GM12878 (cell line): ENCODE data around the gene MAFF. TPM values are rescaled to one million over a fixed set of nuclear protein-coding genes. Genes with fewer than 3 reads are reported as not detected.

ENCODE experiments used
- ATAC-seq: fragments of 200-7000 bp; cut with Tn5 transposase; 3 replicates; pipeline ENCODE4 v1.9.1; 2020; ENCODE audit warnings: mild to moderate bottlenecking, moderate library complexity
- BruUV-seq: library from RNA; stranded (reverse); fragments of 400-500 nt; replicated peaks from 2 replicates; lab custom pipeline; 2021; lab: Mats Ljungman, UMichigan
- CTCF ChIA-PET: fragments of 300-600 bp; sonication (Branson Sonifier 250); formaldehyde crosslinking; extraction: SDS; loops from one replicate; lab custom pipeline; 2021; ENCODE audit warnings: inconsistent platforms; lab: Yijun Ruan, JAX
- POLR2A ChIA-PET: fragments of 350-600 bp; formaldehyde crosslinking; extraction: SDS; loops from one replicate; lab custom pipeline; 2021; ENCODE audit warnings: inconsistent platforms; lab: Charles Lee
- RAD21 ChIA-PET: fragments of 300-600 bp; sonication (Branson Sonifier 250); formaldehyde crosslinking; loops from one replicate; lab custom pipeline; 2023; ENCODE audit warnings: antibody characterized with exemption; ENCODE audit not compliant: unreplicated experiment; lab: Charles Lee
- SMC1A ChIA-PET: fragments of 300-600 bp; sonication (Branson Sonifier 250); formaldehyde crosslinking; loops from one replicate; lab custom pipeline; 2023; ENCODE audit not compliant: unreplicated experiment, uncharacterized antibody; lab: Charles Lee
- DNase-seq: peaks from one replicate; pipeline ENCODE4 v3.0.0-alpha.2; 2011; ENCODE audit warnings: low read depth, low spot score
- FAIRE-seq: peaks from 3 replicates; lab custom pipeline; 2011; peaks lifted over from hg19 to GRCh38; lab: Jason Lieb, UNC
- H2AFZ ChIP-seq: 2 replicates; pipeline ENCODE4 v1.6.0; 2011; ENCODE audit warnings: low read depth, low read length, control low read depth; ENCODE audit not compliant: control insufficient read depth
- H3K27ac ChIP-seq: 2 replicates; pipeline ENCODE4 v1.5.1; 2011; ENCODE audit warnings: control low read depth; ENCODE audit not compliant: control insufficient read depth, insufficient read depth
- H3K27me3 ChIP-seq, 2 experiments: replicated peaks in 1 of 2; 2 replicates each; pipeline versions ENCODE4 v1.6.0 to v1.6.1; 2011; ENCODE audit warnings: low read length in 1 of 2; ENCODE audit not compliant: control insufficient read depth in 2 of 2, insufficient read depth in 2 of 2
- H3K36me3 ChIP-seq, 2 experiments: 2 replicates each; pipeline ENCODE4 v1.5.1; 2011; ENCODE audit warnings: low read length in 1 of 2; ENCODE audit not compliant: control insufficient read depth in 2 of 2, insufficient read depth in 2 of 2
- H3K4me1 ChIP-seq: 2 replicates; pipeline ENCODE4 v1.6.1; 2011; ENCODE audit warnings: mild to moderate bottlenecking, low read length, moderate library complexity, mixed read lengths; ENCODE audit not compliant: control insufficient read depth, insufficient read depth
- H3K4me2 ChIP-seq: 2 replicates; pipeline ENCODE4 v1.6.0; 2011; ENCODE audit warnings: control low read depth; ENCODE audit not compliant: control insufficient read depth, insufficient read depth
- H3K4me3 ChIP-seq: fragments of 200-600 bp; sonication (generic); 2 replicates; pipeline ENCODE4 v1.5.1; 2016
- H3K79me2 ChIP-seq: 2 replicates; pipeline ENCODE4 v1.6.0; 2011; ENCODE audit warnings: low read length; ENCODE audit not compliant: control insufficient read depth, insufficient read depth
- H3K9ac ChIP-seq: 2 replicates; pipeline ENCODE4 v1.8.0; 2011; ENCODE audit warnings: low read length, control low read depth, mixed read lengths; ENCODE audit not compliant: control insufficient read depth, insufficient read depth
- H3K9me3 ChIP-seq: replicated peaks from 3 replicates; pipeline ENCODE4 v1.5.1; 2011; ENCODE audit warnings: mild to moderate bottlenecking, low read length; ENCODE audit not compliant: control insufficient read depth, insufficient read depth
- H4K20me1 ChIP-seq: 2 replicates; pipeline ENCODE4 v1.6.0; 2011; ENCODE audit not compliant: control insufficient read depth, insufficient read depth
- CBX5 ChIP-seq: sonication (generic); IDR thresholded peaks from 2 replicates; pipeline ENCODE4 v1.6.1; 2016; ENCODE audit warnings: low read depth, moderate library complexity, mild to moderate bottlenecking, inconsistent platforms
- CEBPZ ChIP-seq: fragments of 150-350 bp; IDR thresholded peaks from 2 replicates; pipeline ENCODE4 v1.6.1; 2016; ENCODE audit warnings: low read depth, low read length
- CHD1 ChIP-seq: IDR thresholded peaks from 2 replicates; pipeline ENCODE4 v1.6.1; 2012; ENCODE audit warnings: low read depth, low read length, improper control_type of control experiment
- ETV6 ChIP-seq, 2 experiments: fragments of 450-650 bp in 1 of 2; IDR thresholded peaks in 1 of 2; conservative IDR thresholded peaks in 1 of 2; 2 replicates each; pipeline ENCODE4 v1.6.1; 2014; ENCODE audit warnings: antibody characterized with exemption in 1 of 2, borderline replicate concordance in 1 of 2, low read depth in 1 of 2, mild to moderate bottlenecking in 1 of 2, moderate library complexity in 1 of 2
- EZH2 ChIP-seq: IDR thresholded peaks from 2 replicates; pipeline ENCODE4 v1.6.1; 2012; ENCODE audit warnings: low read depth, mild to moderate bottlenecking, control low read depth, inconsistent platforms, low read length, borderline replicate concordance; ENCODE audit not compliant: control insufficient read depth
- HSF1 ChIP-seq: fragments of 150-350 bp; IDR thresholded peaks from 2 replicates; pipeline ENCODE4 v1.6.1; 2014; ENCODE audit warnings: mild to moderate bottlenecking, low read depth, low read length
- KDM1A ChIP-seq: fragments of 200-600 bp; sonication (generic); IDR thresholded peaks from 2 replicates; pipeline ENCODE4 v1.6.1; 2016; ENCODE audit warnings: borderline replicate concordance
- MLLT1 ChIP-seq: fragments of 450-650 bp; IDR thresholded peaks from 2 replicates; pipeline ENCODE4 v1.6.1; 2016; ENCODE audit warnings: mild to moderate bottlenecking
- POU2F2 ChIP-seq: IDR thresholded peaks from 3 replicates; pipeline ENCODE4 v1.6.1; 2011; ENCODE audit warnings: low read depth, mild to moderate bottlenecking, low read length, borderline replicate concordance
- RFX5 ChIP-seq: IDR thresholded peaks from 2 replicates; pipeline ENCODE4 v1.6.1; 2011; ENCODE audit warnings: low read depth, low read length, improper control_type of control experiment
- SMAD5 ChIP-seq: IDR thresholded peaks from 2 replicates; pipeline ENCODE4 v1.6.1; 2016; ENCODE audit warnings: antibody characterized with exemption, low read depth
- SRF ChIP-seq, 2 experiments: IDR thresholded peaks; 2 replicates each; pipeline ENCODE4 v1.6.1; 2011; ENCODE audit warnings: low read depth in 2 of 2, low read length in 2 of 2, mild to moderate bottlenecking in 1 of 2, moderate library complexity in 1 of 2
- STAT1 ChIP-seq: fragments of 450-650 bp; conservative IDR thresholded peaks from 2 replicates; pipeline ENCODE4 v1.6.1; 2014; ENCODE audit warnings: antibody characterized with exemption, mild to moderate bottlenecking
- TAF1 ChIP-seq: IDR thresholded peaks from 2 replicates; pipeline ENCODE4 v1.6.1; 2011; ENCODE audit warnings: mild to moderate bottlenecking, low read depth, low read length, borderline replicate concordance
- TBL1XR1 ChIP-seq: IDR thresholded peaks from 2 replicates; pipeline ENCODE4 v1.6.1; 2012; ENCODE audit warnings: low read depth, low read length, improper control_type of control experiment
- ZSCAN29 ChIP-seq: fragments of 450-650 bp; IDR thresholded peaks from 2 replicates; pipeline ENCODE4 v1.6.1; 2017; ENCODE audit warnings: mild to moderate bottlenecking, moderate library complexity
- WGBS: methylation state at CpG from one replicate; pipeline ENCODE4 v1.1.6; 2016; ENCODE audit warnings: low lambda C conversion rate; ENCODE audit not compliant: insufficient replicate concordance, insufficient coverage; ENCODE audit errors: missing lambda C conversion rate; 5-methylcytosine and 5-hydroxymethylcytosine counted together
- in situ Hi-C: fragments of 300-500 bp; cut with MboI; formaldehyde crosslinking; loops from 9 replicates; pipeline ENCODE4 v1.14.3; 2018; ENCODE audit warnings: mixed read lengths
- intact Hi-C: fragments of 100-400 bp; cut with micrococcal nuclease; formaldehyde crosslinking; loops from one replicate; pipeline ENCODE4 v1.14.2; 2022; ENCODE audit not compliant: unreplicated experiment
- polyA plus RNA-seq, 11 experiments: library from polyadenylated mRNA; depleted of rRNA in 4 of 11; unstranded in 6 of 11; stranded (reverse) in 5 of 11; fragments of >200 nt; fragmentation: Nextera tagmentation in 4 of 11; fragmentation: Illumina TruSeq in 1 of 11; extraction: Ambion mirVana in 4 of 11; extraction: Trizol in 1 of 11; gene quantifications; 1 replicate in 1 of 11; 2 replicates in 10 of 11; pipeline versions ENCODE4 v1.2.1 to v1.2.3, GENCODE V29; 2011 to 2016; ENCODE audit warnings: inconsistent platforms in 2 of 11, missing spikeins in 2 of 11, low read depth in 1 of 11
- total RNA-seq, 4 experiments: library from RNA; depleted of rRNA in 3 of 4; stranded (reverse); fragments of >200 nt in 3 of 4; fragmentation: Illumina TruSeq in 1 of 4; extraction: Trizol in 1 of 4; gene quantifications; 2 replicates each; pipeline versions ENCODE4 v1.2.1 to v1.2.3, GENCODE V29; 2013 to 2021

Gene MAFF
- total and polyA plus RNA-seq, 10 of the 15 experiments (the other 5 are each of a cell fraction or from before 2014, with no cell fraction given): 0.22 to 2.3 (median 0.81) TPM; not detected in 1

- no peak for TF ChIP-seq CHD1
These were observed 45.9 kb downstream of the MAFF start (continued) for GRCh38 chr22:38247713-38248112.

- Histone ChIP-seq H4K20me1 (no peaks in the 10 kb centered on the region), H3K9ac (no peak overlapping the region), H3K9me3 (no peaks in the 10 kb centered on the region; the same call in 2 of the 3 replicates), H3K4me3 (no peak overlapping the region), H3K36me3 (peaks cover 3 to 10% of the 10 kb centered on the region in 2 experiments; a peak in 3 of 4 replicates), H3K79me2 (no peaks in the 10 kb centered on the region), H3K4me2 (no peak overlapping the region), H2AFZ (no peak overlapping the region), H3K4me1 (peaks cover 12% of the 10 kb centered on the region), H3K27ac (no peak overlapping the region), H3K27me3 (no peaks in the 10 kb centered on the region)
- no peak for ATAC-seq
- in situ Hi-C loops (no loop called here), intact Hi-C loops (no loop called here)
- ChIA-PET CTCF (interaction anchor here (1.2 kb wide), 1 partner anchor 12 kb away, joined by 4 read pairs; no protein-coding TSS in a partner anchor), RAD21 (no interaction called here), SMC1A (interaction anchor here (1.4 kb wide), 1 partner anchor 10 kb away, joined by 4 read pairs; no protein-coding TSS in a partner anchor), POLR2A (no interaction called here)
- FAIRE-seq: no peak
- no TSS peak for BruUV-seq
- WGBS: 99% methylated on average over 6 of the region's 6 CpGs
- no peak for DNase-seq
- TF ChIP-seq SMAD5: no peak
- no peak for TF ChIP-seq RFX5
- no peak for TF ChIP-seq TAF1
- no peak for TF ChIP-seq STAT1
- TF ChIP-seq ZSCAN29: no peak
- TF ChIP-seq ETV6 (conservative IDR thresholded peaks at IDR 0.05 in 1 of 2, IDR thresholded peaks at IDR 0.05 in 1 of 2; ENCODE audit: borderline replicate concordance in 1 of 2, low read depth in 1 of 2): no peak
- TF ChIP-seq TBL1XR1: no peak
- no peak for TF ChIP-seq SRF (IDR thresholded peaks at IDR 0.05; ENCODE audit: low read depth in 2 of 2, low read length in 2 of 2)
- no peak for TF ChIP-seq EZH2
- TF ChIP-seq CBX5: no peak
- TF ChIP-seq HSF1: no peak
- TF ChIP-seq KDM1A: no peak
- no peak for TF ChIP-seq MLLT1
- TF ChIP-seq CEBPZ: no peak
- no peak for TF ChIP-seq POU2F2
These were observed 46.5 kb downstream of the MAFF start for GRCh38 chr22:38248280-38248679.
